GM12878 (cell line): ENCODE results near the gene ISG20. TPM values are rescaled to one million over a fixed set of nuclear protein-coding genes. Genes with fewer than 3 reads are reported as not detected.
A peak's percentile ranks its signal among the peaks of the same experiment; 100 is the strongest.

ENCODE experiments used
- ATAC-seq: fragments of 200-7000 bp; cut with Tn5 transposase; 3 replicates; pipeline ENCODE4 v1.9.1; 2020; ENCODE audit warnings: mild to moderate bottlenecking, moderate library complexity
- BruUV-seq: library from RNA; stranded (reverse); fragments of 400-500 nt; replicated peaks from 2 replicates; lab custom pipeline; 2021; lab: Mats Ljungman, UMichigan
- CTCF ChIA-PET: fragments of 300-600 bp; sonication (Branson Sonifier 250); formaldehyde crosslinking; extraction: SDS; loops from one replicate; lab custom pipeline; 2021; ENCODE audit warnings: inconsistent platforms; lab: Yijun Ruan, JAX
- POLR2A ChIA-PET: fragments of 350-600 bp; formaldehyde crosslinking; extraction: SDS; loops from one replicate; lab custom pipeline; 2021; ENCODE audit warnings: inconsistent platforms; lab: Charles Lee
- RAD21 ChIA-PET: fragments of 300-600 bp; sonication (Branson Sonifier 250); formaldehyde crosslinking; loops from one replicate; lab custom pipeline; 2023; ENCODE audit warnings: antibody characterized with exemption; ENCODE audit not compliant: unreplicated experiment; lab: Charles Lee
- SMC1A ChIA-PET: fragments of 300-600 bp; sonication (Branson Sonifier 250); formaldehyde crosslinking; loops from one replicate; lab custom pipeline; 2023; ENCODE audit not compliant: unreplicated experiment, uncharacterized antibody; lab: Charles Lee
- DNase-seq: peaks from one replicate; pipeline ENCODE4 v3.0.0-alpha.2; 2011; ENCODE audit warnings: low read depth, low spot score
- FAIRE-seq: peaks from 3 replicates; lab custom pipeline; 2011; peaks lifted over from hg19 to GRCh38; lab: Jason Lieb, UNC
- H2AFZ ChIP-seq: 2 replicates; pipeline ENCODE4 v1.6.0; 2011; ENCODE audit warnings: low read depth, low read length, control low read depth; ENCODE audit not compliant: control insufficient read depth
- H3K27ac ChIP-seq: 2 replicates; pipeline ENCODE4 v1.5.1; 2011; ENCODE audit warnings: control low read depth; ENCODE audit not compliant: control insufficient read depth, insufficient read depth
- H3K27me3 ChIP-seq, 2 experiments: replicated peaks in 1 of 2; 2 replicates each; pipeline versions ENCODE4 v1.6.0 to v1.6.1; 2011; ENCODE audit warnings: low read length in 1 of 2; ENCODE audit not compliant: control insufficient read depth in 2 of 2, insufficient read depth in 2 of 2
- H3K36me3 ChIP-seq, 2 experiments: 2 replicates each; pipeline ENCODE4 v1.5.1; 2011; ENCODE audit warnings: low read length in 1 of 2; ENCODE audit not compliant: control insufficient read depth in 2 of 2, insufficient read depth in 2 of 2
- H3K4me1 ChIP-seq: 2 replicates; pipeline ENCODE4 v1.6.1; 2011; ENCODE audit warnings: mild to moderate bottlenecking, low read length, moderate library complexity, mixed read lengths; ENCODE audit not compliant: control insufficient read depth, insufficient read depth
- H3K4me2 ChIP-seq: 2 replicates; pipeline ENCODE4 v1.6.0; 2011; ENCODE audit warnings: control low read depth; ENCODE audit not compliant: control insufficient read depth, insufficient read depth
- H3K4me3 ChIP-seq: fragments of 200-600 bp; sonication (generic); 2 replicates; pipeline ENCODE4 v1.5.1; 2016
- H3K79me2 ChIP-seq: 2 replicates; pipeline ENCODE4 v1.6.0; 2011; ENCODE audit warnings: low read length; ENCODE audit not compliant: control insufficient read depth, insufficient read depth
- H3K9ac ChIP-seq: 2 replicates; pipeline ENCODE4 v1.8.0; 2011; ENCODE audit warnings: low read length, control low read depth, mixed read lengths; ENCODE audit not compliant: control insufficient read depth, insufficient read depth
- H3K9me3 ChIP-seq: replicated peaks from 3 replicates; pipeline ENCODE4 v1.5.1; 2011; ENCODE audit warnings: mild to moderate bottlenecking, low read length; ENCODE audit not compliant: control insufficient read depth, insufficient read depth
- H4K20me1 ChIP-seq: 2 replicates; pipeline ENCODE4 v1.6.0; 2011; ENCODE audit not compliant: control insufficient read depth, insufficient read depth
- EP300 ChIP-seq, 2 experiments: fragments of 150-350 bp in 1 of 2; IDR thresholded peaks; 2 replicates each; pipeline ENCODE4 v1.6.1; 2011 to 2012; ENCODE audit warnings: low read depth in 2 of 2, low read length in 2 of 2, borderline replicate concordance in 1 of 2, improper control_type of control experiment in 1 of 2, inconsistent platforms in 1 of 2; ENCODE audit not compliant: control insufficient read depth in 1 of 2
- KAT2A ChIP-seq: conservative IDR thresholded peaks from 2 replicates; pipeline ENCODE4 v1.6.1; 2011; ENCODE audit warnings: low read depth, low read length; ENCODE audit not compliant: control insufficient read depth
- POU2F2 ChIP-seq: IDR thresholded peaks from 3 replicates; pipeline ENCODE4 v1.6.1; 2011; ENCODE audit warnings: low read depth, mild to moderate bottlenecking, low read length, borderline replicate concordance
- RBBP5 ChIP-seq: fragments of 200-600 bp; sonication (generic); conservative IDR thresholded peaks from 2 replicates; pipeline ENCODE4 v1.6.1; 2016
- RELA ChIP-seq: fragments of 450-650 bp; IDR thresholded peaks from 2 replicates; pipeline ENCODE4 v1.8.0; 2014; ENCODE audit warnings: borderline replicate concordance; ENCODE audit not compliant: partially characterized antibody
- SMARCA5 ChIP-seq: fragments of 450-650 bp; IDR thresholded peaks from 2 replicates; pipeline ENCODE4 v1.6.1; 2017; ENCODE audit warnings: mild to moderate bottlenecking
- SPI1 ChIP-seq: IDR thresholded peaks from 2 replicates; pipeline ENCODE4 v1.6.1; 2011; ENCODE audit warnings: low read depth, mild to moderate bottlenecking, low read length, moderate library complexity, borderline replicate concordance; ENCODE audit not compliant: insufficient read depth
- SREBF1 ChIP-seq: IDR thresholded peaks from 2 replicates; pipeline ENCODE4 v1.6.1; 2012; ENCODE audit warnings: mild to moderate bottlenecking, low read length
- STAT1 ChIP-seq: fragments of 450-650 bp; conservative IDR thresholded peaks from 2 replicates; pipeline ENCODE4 v1.6.1; 2014; ENCODE audit warnings: antibody characterized with exemption, mild to moderate bottlenecking
- WGBS: methylation state at CpG from one replicate; pipeline ENCODE4 v1.1.6; 2016; ENCODE audit warnings: low lambda C conversion rate; ENCODE audit not compliant: insufficient replicate concordance, insufficient coverage; ENCODE audit errors: missing lambda C conversion rate; 5-methylcytosine and 5-hydroxymethylcytosine counted together
- in situ Hi-C: fragments of 300-500 bp; cut with MboI; formaldehyde crosslinking; loops from 9 replicates; pipeline ENCODE4 v1.14.3; 2018; ENCODE audit warnings: mixed read lengths
- intact Hi-C: fragments of 100-400 bp; cut with micrococcal nuclease; formaldehyde crosslinking; loops from one replicate; pipeline ENCODE4 v1.14.2; 2022; ENCODE audit not compliant: unreplicated experiment
- polyA plus RNA-seq, 11 experiments: library from polyadenylated mRNA; depleted of rRNA in 4 of 11; unstranded in 6 of 11; stranded (reverse) in 5 of 11; fragments of >200 nt; fragmentation: Nextera tagmentation in 4 of 11; fragmentation: Illumina TruSeq in 1 of 11; extraction: Ambion mirVana in 4 of 11; extraction: Trizol in 1 of 11; gene quantifications; 1 replicate in 1 of 11; 2 replicates in 10 of 11; pipeline versions ENCODE4 v1.2.1 to v1.2.3, GENCODE V29; 2011 to 2016; ENCODE audit warnings: inconsistent platforms in 2 of 11, missing spikeins in 2 of 11, low read depth in 1 of 11
- total RNA-seq, 4 experiments: library from RNA; depleted of rRNA in 3 of 4; stranded (reverse); fragments of >200 nt in 3 of 4; fragmentation: Illumina TruSeq in 1 of 4; extraction: Trizol in 1 of 4; gene quantifications; 2 replicates each; pipeline versions ENCODE4 v1.2.1 to v1.2.3, GENCODE V29; 2013 to 2021
- TF ChIP-seq, protein P1 (sequence below): fragments of 450-650 bp; IDR thresholded peaks from 2 replicates; pipeline ENCODE4 v1.6.1; 2016; ENCODE audit warnings: mild to moderate bottlenecking, moderate library complexity, borderline replicate concordance

Gene ISG20
- total and polyA plus RNA-seq, 10 of the 15 experiments (the other 5 are each of a cell fraction or from before 2014, with no cell fraction given), result 23.4 to 210 (median 85.9) TPM

DNA sequence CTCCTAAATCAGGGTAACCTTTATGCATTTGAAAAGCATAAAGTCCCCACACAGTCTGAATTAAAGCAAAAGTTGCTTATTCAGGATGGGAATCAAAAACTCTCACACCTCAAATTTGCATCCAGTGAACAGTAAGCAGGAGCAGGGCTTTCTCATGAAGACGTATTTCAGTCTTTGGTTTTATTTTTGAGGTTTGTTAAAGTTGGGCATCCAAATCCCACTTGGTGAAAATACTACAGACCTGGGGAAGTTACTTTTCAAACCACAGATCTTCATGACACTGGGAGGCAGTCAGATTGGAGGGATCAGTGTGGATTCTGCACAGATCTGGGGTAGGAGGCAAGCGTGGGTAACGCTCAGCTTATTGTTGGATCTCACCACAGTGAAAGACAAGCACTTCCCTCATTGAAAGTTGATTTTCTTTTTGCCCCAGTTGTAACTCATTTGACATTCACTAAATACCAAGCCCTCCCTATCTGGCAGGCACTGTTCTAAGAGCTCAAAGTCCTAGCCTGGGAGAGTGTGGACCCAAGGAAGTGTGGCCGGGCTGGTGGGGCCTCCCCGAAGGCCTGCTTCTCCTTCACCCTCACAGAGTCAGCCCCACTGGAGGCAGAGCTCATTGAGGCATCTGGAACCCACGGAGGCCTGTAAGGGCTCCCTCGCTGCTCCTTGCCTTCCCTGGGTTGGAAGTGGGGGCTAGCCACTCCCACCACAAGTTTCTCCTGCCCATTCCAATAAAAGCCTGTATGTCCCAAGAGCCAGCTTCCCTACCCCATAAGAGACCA lies 783 bp upstream of the ISG20 start:
- Histone ChIP-seq H4K20me1 (no peaks in the 10 kb centered on the region), H3K36me3 (peaks cover 2 to 4% of the 10 kb centered on the region in 2 experiments), H3K79me2 (peaks cover 42% of the 10 kb centered on the region), H3K4me1 (peaks cover 69% of the 10 kb centered on the region), H3K4me3 (peak overlapping the region; percentile 59), H3K27ac (peak overlapping the region; percentile 99), H3K9ac (peak overlapping the region; percentile 98), H3K9me3 (no peaks in the 10 kb centered on the region), H3K4me2 (peak overlapping the region; percentile 89), H2AFZ (no peak overlapping the region; the same call in 1 of the 2 replicates), H3K27me3 (no peaks in the 10 kb centered on the region)
- ChIA-PET RAD21 (interaction anchor here (0.6 to 1.9 kb wide), 7 partner anchors 19 to 430 kb away, joined by 3 to 12 read pairs (median 4); no protein-coding TSS in a partner anchor), SMC1A (interaction anchor here (0.6 to 2.4 kb wide), 11 partner anchors 10 to 636 kb away, joined by 3 to 43 read pairs (median 6); no protein-coding TSS in a partner anchor), CTCF (interaction anchor here (0.6 to 1.9 kb wide), 10 partner anchors 10 to 537 kb away, joined by 3 to 7 read pairs (median 4); partner anchors contain the start of genes MRPL46 and MRPS11), POLR2A (interaction anchor here (1.0 to 2.2 kb wide), 4 partner anchors 9 to 171 kb away, joined by 4 to 10 read pairs (median 6); partner anchors contain the start of genes MRPL46 and MRPS11)
- BruUV-seq, result TSS peak; percentile 89
- DNase-seq (no peak), FAIRE-seq (no peak), ATAC-seq (no peak)
- in situ Hi-C loops (no loop called here), intact Hi-C loops (no loop called here)
- 15% methylated on average over 7 of the region's 7 CpGs for WGBS
- 0 out of 2 replicates have a peak, but pooled peaks have one; percentile 26 for TF ChIP-seq SMARCA5
- TF ChIP-seq STAT1, result 0 out of 2 replicates have a peak, but pooled peaks have one; percentile 20
- 0 out of 3 replicates have a peak, but pooled peaks have one; percentile 23 for TF ChIP-seq POU2F2
- TF ChIP-seq SREBF1, result no peak
- peak; percentile 2; the same call in 1 of the 2 replicates for TF ChIP-seq SPI1
- TF ChIP-seq, protein P1, sequence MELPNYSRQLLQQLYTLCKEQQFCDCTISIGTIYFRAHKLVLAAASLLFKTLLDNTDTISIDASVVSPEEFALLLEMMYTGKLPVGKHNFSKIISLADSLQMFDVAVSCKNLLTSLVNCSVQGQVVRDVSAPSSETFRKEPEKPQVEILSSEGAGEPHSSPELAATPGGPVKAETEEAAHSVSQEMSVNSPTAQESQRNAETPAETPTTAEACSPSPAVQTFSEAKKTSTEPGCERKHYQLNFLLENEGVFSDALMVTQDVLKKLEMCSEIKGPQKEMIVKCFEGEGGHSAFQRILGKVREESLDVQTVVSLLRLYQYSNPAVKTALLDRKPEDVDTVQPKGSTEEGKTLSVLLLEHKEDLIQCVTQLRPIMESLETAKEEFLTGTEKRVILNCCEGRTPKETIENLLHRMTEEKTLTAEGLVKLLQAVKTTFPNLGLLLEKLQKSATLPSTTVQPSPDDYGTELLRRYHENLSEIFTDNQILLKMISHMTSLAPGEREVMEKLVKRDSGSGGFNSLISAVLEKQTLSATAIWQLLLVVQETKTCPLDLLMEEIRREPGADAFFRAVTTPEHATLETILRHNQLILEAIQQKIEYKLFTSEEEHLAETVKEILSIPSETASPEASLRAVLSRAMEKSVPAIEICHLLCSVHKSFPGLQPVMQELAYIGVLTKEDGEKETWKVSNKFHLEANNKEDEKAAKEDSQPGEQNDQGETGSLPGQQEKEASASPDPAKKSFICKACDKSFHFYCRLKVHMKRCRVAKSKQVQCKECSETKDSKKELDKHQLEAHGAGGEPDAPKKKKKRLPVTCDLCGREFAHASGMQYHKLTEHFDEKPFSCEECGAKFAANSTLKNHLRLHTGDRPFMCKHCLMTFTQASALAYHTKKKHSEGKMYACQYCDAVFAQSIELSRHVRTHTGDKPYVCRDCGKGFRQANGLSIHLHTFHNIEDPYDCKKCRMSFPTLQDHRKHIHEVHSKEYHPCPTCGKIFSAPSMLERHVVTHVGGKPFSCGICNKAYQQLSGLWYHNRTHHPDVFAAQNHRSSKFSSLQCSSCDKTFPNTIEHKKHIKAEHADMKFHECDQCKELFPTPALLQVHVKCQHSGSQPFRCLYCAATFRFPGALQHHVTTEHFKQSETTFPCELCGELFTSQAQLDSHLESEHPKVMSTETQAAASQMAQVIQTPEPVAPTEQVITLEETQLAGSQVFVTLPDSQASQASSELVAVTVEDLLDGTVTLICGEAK, result no peak
- TF ChIP-seq RBBP5, result no peak
- no peak for TF ChIP-seq KAT2A
- no peak for TF ChIP-seq RELA
- no peak for TF ChIP-seq EP300 (IDR thresholded peaks at IDR 0.05; ENCODE audit: borderline replicate concordance in 1 of 2, control insufficient read depth in 1 of 2, low read depth in 2 of 2, low read length in 2 of 2)
